GM19463 (cell line): Measurements from ENCODE around the gene GORAB.

Experiments
- ATAC-seq: cut with Tn5 transposase; IDR thresholded peaks from one replicate; pipeline ENCODE4 v1.9.1; 2021; ENCODE audit warnings: mild to moderate bottlenecking, moderate library complexity; ENCODE audit not compliant: unreplicated experiment

The GORAB gene

GRCh38 chr1:170537798-170538503 is 6.0 kb downstream of the GORAB start:
- ATAC-seq, result no peak

GRCh38 chr1:170538687-170539086 is 6.7 kb downstream of the GORAB start:
- ATAC-seq, result peak; percentile 46

- no peak for ATAC-seq
These were observed 7.2 kb downstream of the GORAB start for GRCh38 chr1:170539154-170539553.

- no peak for ATAC-seq
These were observed 12.7 kb downstream of the GORAB start for GRCh38 chr1:170544624-170545023.

GRCh38 chr1:170545476-170545875 is 13.5 kb downstream of the GORAB start:
- no peak for ATAC-seq

GRCh38 chr1:170547255-170547654 is 15.3 kb downstream of the GORAB start:
- no peak for ATAC-seq

- no peak for ATAC-seq
These were observed 16.5 kb downstream of the GORAB start for GRCh38 chr1:170548497-170548896.

- ATAC-seq, result no peak
These were observed 23.4 kb downstream of the GORAB start for GRCh38 chr1:170555370-170555769.

GRCh38 chr1:170556917-170557316 is 25.0 kb downstream of the GORAB start:
- ATAC-seq, result no peak

- ATAC-seq, result no peak
These were observed 26.8 kb downstream of the GORAB start for GRCh38 chr1:170558731-170559130.

- ATAC-seq, result no peak
These were observed 27.2 kb downstream of the GORAB start for GRCh38 chr1:170559166-170559565.

- ATAC-seq, result no peak
These were observed 28.8 kb downstream of the GORAB start for GRCh38 chr1:170560681-170561285.

- ATAC-seq, result peak; percentile 83
These were observed 30.8 kb downstream of the GORAB start for GRCh38 chr1:170562646-170563338.

- ATAC-seq, result no peak
These were observed 35.2 kb downstream of the GORAB start for GRCh38 chr1:170567214-170567613.

GRCh38 chr1:170568197-170568596 is 36.2 kb downstream of the GORAB start:
- ATAC-seq, result no peak

- ATAC-seq, result no peak
These were observed 45.0 kb downstream of the GORAB start for GRCh38 chr1:170576980-170577379.

- ATAC-seq, result no peak
These were observed 46.4 kb downstream of the GORAB start for GRCh38 chr1:170578359-170578758.

- no peak for ATAC-seq
These were observed 48.9 kb downstream of the GORAB start for GRCh38 chr1:170580636-170581440.

GRCh38 chr1:170583186-170583585 is 51.2 kb downstream of the GORAB start:
- ATAC-seq, result no peak

- ATAC-seq, result no peak
These were observed 54.6 kb downstream of the GORAB start for GRCh38 chr1:170586321-170587252.
